ENCODE results near the gene DLG2.

Gene DLG2

DNA sequence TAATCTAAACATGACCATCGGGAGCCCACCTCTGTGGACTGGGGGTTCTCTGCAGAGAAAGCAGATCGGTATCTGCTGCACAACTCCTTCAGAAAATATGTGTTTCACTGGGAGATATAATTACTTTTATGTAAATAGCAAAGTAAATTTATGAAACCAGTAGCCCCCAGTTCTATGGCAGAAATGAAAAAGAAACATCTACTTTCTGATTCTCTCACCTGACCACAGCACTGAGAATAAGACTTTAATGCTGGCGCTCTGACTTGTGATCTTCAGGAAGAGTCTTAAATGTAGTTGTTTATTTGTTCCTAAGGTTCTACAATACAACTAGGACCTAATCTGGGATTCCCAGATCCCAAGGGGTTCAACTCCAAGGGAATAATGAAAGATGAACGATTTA lies 518.0 kb downstream of the DLG2 start:
- no peak for DNase-seq (ENCODE audit: low read depth)

DNA sequence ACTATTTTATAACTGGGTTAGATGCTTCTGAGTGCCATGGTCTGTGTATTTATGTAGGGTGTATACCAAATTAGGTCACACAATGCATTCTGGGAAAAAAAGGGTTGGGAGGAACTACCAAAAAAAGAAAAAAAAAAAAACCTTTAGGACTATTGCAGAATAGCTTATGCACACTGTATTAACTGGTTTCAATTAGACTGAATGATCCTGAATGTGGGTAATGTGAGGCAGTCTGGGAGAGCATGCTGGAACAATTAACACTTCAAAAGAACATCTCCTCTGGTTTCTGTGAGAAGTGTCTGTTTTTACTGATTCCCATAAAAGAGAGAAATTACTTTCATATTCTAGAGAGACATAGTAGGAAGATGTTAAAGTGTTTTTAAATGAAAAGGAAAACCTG lies 521.3 kb downstream of the DLG2 start:
- no peak for DNase-seq (ENCODE audit: low read depth)

DNA sequence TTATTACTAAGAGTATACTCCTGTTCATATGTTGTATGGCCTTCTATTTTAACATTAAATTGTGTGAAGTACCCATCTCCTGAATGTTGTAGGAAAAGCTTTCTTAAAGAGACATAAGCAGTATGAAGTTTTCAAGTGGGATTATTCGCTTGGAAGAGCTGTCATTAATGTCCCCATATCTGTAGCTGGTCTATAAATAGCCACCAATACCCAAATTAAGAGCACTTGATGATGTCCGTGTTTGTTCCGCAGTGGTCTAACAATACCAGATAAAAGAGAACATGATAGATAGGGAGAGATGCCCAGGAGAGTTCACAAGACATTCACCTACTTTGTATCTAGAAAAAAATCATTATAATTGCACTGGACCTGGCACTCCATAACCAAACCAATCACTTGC lies 527.6 kb downstream of the DLG2 start:
- no peak for DNase-seq (ENCODE audit: low read depth)

DNA sequence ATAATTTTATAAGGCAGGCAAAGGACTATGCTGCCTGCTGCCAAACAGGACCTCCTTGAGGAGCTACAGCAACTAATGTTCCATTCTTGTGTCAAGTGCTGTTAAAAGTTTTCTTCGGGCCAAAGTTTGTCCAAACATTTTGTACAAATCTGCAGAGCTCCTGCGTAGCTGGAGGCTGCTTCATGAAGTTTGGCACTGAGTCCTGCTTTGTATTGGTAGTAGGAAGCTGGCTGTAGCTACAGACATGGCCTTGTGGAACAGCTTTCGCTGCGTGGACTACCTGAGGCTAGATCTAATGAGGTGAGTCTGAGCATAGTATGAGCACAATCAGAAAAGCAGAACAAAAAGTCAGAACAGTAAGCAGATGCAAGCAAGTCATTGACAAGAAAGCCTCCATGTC lies 528.1 kb downstream of the DLG2 start:
- DNase-seq (ENCODE audit: low read depth) = no peak

DNA sequence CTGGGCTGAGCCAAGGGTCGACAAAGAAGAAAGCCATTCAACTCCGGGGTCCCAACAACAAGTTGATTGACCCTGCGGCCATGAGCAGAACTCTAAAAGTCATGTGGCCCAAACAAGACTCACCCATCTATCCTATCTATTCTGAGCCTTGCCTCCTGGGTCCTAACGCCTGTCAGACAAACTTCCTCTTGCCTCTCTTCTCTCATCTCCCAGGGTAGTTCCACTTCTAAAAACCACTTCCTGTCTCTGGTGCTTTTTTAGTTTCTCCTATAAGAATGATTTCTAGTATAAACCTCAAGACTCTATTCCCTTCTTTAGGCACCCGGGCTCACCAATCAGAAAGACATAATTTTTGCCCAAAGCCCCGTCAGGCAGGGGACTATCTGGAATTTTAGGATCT lies 530.2 kb downstream of the DLG2 start:
- DNase-seq (ENCODE audit: low read depth) = no peak

DNA sequence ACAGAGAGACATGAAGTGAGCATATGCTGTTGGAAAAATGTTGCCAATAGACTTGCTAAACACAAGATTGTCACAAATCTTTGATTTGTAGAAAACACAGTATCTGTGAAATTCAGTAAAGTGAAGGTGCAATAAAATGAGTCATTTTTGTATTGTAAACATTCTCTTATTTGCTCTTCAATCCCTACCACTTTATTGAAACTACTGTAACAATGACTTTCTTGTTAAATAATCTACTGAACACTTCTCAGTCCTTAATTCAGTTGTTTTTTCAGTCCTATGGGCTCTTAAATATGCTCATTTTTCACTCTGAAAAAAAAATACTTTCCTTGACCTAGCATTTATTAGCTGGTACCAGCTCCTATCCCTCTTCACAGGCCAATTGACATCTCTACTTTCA lies 531.9 kb downstream of the DLG2 start:
- DNase-seq (ENCODE audit: low read depth) = no peak

DNA sequence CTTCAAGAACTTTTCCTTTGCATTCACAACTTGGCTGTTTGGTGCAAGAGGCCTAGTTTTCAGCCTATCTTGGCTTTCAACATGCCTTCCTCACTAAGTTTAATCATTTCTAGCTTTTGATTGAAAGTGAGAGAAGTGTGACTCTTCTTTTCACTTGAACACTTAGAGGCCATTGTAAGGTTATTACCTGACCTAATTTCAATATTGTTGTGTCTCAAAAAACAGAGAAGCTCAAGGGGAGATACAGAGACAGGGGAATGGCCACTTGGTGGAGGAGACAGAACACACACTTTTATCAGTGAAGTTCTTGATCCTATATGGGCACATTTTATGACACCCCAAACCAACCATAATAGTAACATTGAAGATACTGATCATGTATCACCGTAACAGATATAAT lies 532.3 kb downstream of the DLG2 start:
- DNase-seq (ENCODE audit: low read depth) = no peak

DNA sequence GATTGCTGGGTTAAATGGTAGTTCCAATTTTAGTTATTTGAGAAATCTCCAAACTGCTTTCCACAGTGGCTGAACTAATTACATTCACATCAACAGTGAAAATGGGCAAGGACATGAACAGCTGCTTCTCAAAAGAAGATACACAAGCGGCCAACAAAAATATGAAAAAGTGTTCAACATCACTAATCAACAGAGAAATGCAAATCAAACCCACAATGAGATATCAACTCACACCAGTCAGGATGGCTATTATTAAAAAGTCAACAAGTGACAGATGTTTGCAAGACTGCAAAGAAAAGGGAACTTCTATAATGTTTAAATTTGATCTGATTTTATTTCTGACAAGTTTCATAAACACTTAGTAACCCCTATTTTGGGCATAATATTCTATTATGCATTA lies 537.5 kb downstream of the DLG2 start:
- DNase-seq (ENCODE audit: low read depth) = no peak

DNA sequence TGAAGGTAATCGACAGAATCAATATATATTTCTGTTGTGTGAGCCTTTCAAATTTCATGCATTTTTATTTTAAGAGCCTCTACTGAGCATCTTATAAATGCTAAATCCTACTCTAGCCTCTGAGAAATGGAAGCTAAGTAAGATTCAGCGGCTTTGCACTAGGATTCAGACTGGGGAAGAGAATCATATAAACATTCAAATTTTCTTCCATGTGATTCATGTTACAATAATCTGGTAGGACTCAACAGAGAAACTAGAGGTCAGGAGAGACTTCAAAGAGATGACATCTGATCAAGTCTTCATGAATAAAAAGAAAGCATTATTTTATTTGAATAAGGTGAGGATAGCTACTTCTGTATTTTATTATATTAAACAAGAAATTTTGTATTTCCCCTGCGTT lies 538.9 kb downstream of the DLG2 start:
- no peak for DNase-seq (ENCODE audit: low read depth)

DNA sequence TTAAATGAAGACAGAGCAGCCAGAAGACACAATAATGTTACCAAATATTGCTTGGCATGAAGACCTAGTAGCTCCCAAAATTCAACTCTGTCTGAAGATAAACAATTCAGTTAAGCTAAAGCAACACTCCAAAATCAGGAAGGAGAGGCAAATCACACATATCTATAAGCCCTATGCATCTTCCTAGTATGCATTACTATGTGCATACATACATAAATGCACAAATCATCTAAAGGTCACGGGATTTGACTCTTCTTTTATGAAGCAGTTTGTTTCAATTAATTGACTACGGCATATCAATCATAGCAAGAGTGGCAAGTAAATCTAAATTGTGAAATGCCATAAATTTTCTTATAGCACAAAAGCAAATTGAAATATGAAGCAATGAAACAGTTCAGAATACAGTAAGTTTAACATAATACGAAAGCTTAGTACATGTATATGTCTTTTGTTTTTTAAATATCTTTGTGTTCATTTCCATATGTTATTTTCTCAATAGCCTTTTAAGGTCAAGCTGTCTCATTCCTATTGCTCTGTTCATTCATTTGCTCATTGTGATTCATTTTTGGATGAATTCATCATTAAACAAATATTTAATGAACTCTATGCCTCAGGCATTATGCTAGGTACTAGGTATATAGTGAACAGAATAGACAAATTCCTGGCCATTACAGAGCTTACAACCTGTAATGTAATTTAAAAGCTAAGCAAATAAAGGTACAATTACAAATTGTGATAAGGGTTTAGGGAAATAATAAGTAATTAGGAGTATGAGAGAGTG lies 540.5 kb downstream of the DLG2 start:
- no peak for DNase-seq (ENCODE audit: low read depth)

DNA sequence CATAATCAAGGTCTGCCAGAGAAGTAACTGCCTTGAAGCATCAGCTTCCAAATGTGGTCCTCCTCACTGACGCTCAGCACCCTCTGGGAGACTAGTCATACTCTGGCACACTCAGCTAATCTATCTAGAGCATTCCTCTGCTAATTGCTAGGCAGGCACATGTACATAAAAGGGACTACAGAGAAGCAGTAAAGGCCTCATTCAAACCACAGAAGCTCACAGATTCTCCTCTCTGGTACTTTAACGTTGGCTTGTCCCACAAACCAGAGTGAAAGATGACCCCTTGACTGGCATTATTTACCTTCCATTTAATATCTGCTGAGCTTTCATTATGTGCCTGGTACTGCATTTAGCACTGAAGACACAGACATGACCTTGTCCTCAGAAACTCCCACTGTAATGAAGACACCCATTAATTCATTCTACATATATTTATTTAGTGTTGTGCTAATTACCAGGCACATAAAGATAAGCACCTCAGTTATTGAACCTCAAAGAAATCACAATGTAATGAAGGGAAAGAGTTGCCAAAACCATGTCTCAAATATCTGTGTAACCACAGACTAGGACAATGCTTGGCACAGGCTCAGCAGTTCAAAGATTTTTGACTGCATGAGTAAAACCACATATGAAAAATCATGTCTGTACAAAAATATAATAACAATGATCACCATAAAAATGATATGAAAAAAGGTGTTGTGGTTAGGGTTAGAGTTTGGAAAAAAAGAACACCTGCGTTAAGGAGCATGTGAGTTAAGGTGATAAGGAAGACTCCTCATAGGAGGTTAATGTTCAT lies 550.4 kb downstream of the DLG2 start:
- DNase-seq (ENCODE audit: low read depth) = no peak

DNA sequence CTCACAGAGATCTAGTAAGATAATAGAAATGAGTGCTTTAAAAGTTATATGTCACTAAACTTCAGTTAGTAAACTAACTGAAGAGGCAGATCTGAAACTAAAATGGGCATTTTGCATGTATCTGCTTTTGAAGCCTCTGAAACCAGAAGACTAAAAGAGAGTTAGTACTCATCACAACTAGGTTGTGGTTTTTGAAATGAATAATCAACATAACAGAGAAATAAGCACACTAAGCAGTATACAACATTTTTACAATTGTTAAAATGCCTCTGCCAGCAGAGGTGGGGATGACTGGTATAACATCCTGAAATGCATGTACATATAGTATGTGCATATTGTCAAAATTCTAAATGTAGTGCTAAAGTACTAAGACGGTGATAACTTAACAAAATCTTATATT lies 564.5 kb downstream of the DLG2 start:
- no peak for DNase-seq (ENCODE audit: low read depth)

DNA sequence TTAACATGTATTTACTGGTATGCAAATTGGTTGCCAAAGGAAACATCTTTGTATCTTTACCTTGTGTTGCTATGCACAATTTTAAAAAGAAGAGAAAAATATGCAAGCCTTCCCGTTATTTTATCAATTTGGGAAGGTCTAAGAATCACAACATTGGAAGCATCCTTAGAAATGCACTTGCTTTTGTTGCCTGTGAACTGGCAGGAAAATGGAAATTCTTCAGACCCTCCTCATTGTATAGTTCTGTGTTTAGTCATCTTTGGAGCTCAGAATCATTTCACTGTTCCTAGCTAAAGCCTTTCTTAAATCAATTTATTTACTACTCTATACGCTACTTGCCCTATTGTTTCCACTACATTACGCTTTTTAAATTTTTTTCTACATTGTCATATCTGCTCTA lies 574.5 kb downstream of the DLG2 start:
- DNase-seq (ENCODE audit: low read depth) = no peak

DNA sequence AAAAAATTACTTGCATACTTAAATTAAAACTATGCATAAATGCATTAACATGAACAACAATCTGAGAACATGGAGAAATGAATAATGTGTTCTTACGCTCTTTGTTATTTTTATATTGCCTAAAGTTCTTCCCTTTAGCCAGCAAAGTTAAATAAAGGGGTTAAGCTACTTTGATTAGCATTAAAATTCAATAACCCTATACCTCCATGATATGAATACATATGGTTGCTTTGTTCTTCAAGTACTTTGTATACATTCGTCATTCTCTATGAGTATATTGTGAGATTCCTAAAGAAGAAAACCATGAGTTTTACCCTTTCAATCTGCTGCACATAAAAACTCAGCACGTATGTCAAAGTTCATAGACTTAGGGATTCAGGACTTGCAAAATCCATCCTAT lies 578.3 kb downstream of the DLG2 start:
- no peak for DNase-seq (ENCODE audit: low read depth)

DNA sequence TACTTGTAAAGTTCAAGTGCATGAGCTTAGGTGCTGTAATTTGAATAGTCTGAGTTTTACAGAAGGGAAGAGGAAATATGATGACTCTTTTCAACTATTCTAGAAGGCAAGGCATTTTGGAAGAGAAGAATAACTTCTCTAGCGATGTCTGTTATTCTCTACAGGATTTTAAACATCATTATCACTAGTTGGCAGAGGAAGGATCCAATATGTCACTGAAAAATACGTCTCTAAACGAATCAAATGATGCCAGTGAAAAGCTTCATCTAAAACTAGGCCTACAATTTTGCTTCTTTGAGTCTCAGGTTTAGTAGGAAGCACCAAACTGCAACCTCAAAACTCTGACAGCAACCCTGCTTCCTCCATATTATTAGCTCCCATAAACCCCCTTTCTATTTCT lies 581.4 kb downstream of the DLG2 start:
- no peak for DNase-seq (ENCODE audit: low read depth)

DNA sequence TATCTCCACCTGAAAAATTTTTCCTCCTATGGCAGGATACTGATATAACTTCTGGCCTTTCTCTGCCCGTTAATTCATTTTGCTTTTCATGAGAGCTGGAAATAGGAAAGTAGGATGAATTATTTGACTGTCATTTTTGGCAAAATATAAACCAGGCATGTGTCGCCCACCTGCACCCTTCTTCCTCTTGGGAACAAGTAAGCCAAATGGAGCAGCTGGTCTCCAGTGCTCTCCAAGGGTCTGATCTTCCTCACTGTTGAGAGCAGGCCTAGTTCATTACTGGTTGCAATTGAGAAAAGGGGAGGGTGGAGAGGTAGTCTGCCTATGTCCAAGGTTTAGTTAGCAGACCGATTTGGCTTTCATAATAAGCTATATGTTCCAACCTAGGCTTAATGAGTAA lies 582.2 kb downstream of the DLG2 start:
- no peak for DNase-seq (ENCODE audit: low read depth)

DNA sequence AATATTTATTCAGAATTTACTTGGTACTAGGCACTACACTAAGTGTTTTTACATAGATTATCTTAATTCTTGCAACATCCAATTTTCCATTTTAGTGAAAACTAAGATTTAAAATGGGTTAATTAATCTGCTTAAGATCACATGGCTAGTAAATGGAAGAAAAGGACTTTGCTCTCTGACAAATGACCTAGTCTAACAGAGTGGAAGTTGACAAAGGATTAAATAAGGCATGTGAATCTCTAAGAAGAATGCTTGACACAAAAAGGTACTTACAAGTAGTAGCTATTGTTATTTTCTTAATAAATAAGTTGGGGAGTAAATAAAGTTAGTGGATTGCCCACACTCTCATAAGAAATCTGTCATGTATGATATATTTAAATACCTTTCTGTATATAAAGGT lies 584.8 kb downstream of the DLG2 start:
- no peak for DNase-seq (ENCODE audit: low read depth)

DNA sequence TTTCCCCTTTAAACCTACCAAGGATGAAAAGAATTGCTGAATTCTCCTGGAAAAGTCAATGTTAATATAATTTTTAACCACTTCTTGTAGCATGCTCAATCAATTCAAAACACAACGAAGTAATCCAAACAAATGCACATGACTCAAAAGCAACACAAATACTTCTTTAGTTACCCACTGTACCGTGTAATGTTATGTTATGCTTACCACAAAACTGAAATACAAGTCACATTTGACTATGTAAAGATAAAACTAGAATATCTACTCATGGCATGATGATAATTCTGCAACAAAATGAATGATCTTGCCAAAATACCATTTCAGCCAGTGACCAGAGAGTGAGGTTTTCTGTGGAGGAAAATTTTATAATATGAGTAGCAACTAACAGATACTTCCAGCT lies 587.0 kb downstream of the DLG2 start:
- DNase-seq (ENCODE audit: low read depth) = no peak

DNA sequence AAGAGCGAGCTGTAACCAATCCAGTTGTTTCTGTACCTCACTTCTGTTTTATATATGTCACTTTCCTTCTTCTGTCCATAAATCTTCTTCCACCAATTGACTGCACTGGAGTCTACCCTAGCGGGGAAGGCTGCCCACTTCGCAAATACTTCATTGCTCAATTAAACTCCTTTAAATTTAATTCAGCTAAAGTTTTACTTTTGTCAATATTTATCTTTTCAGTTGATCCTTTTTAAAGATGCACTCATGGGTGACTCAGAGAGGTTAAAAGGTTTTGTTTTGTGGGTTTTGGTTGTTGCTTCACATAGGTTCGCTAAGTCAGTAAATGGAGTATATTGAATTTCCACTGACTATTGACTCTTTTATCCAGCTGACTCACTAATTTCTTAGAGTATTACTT lies 597.2 kb downstream of the DLG2 start:
- DNase-seq (ENCODE audit: low read depth) = no peak

DNA sequence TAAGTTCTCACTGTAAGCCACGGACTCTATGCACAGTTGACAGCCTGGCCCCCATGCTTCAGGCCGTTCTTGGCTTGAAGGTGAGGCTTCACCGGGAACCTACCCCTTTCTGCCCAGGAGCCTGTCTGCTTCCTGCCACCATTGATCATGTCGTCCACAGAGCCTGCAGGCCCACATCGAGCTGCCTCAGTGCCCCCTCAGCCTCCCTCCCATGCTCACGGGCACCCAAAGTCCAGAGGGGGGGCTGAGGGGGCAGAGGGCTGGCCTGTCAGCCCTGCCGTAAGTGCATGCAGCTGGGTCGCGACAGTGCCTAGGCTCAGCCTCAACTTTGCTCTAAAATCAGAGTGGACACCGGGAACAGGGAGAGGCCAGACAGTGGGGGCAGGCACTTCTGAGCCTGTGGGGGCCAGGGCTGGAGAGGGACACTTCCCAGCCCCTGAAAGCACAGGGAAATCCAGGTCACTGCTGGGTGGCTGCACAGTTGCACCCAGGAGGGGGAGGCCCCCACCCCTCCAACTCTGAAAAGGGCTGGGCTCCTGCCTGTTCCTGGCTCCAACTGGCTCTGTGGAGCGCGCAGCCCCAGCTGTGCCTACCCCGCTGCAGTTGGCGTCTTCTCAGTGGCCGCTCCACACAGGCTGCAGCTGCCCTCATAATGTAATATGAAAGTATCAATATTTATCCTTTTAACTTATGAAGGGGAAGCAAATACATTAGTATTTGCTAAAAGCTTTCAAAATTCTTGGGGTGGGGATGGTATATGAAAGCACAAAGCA lies 598.6 kb downstream of the DLG2 start:
- DNase-seq (ENCODE audit: low read depth) = no peak

DNA sequence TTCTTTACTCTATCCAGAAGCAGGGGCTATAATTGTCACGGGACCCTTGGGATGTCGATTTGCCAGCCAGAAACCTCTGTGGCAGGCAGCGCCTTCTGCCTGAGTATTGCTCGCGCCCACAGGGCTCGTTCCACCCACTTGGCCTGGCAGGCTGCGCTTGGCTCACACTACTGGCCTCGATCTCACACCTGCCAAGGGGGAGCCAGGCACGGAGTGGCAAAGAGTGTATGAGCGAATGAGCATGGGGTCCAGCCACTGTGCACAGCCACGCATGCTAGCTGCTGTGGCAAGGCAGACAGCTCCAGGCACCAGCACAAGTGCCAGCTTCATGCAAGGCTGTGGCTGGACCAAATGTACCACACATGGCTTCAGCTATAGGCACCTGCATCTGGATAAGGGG lies 599.8 kb downstream of the DLG2 start:
- no peak for DNase-seq (ENCODE audit: low read depth)

DNA sequence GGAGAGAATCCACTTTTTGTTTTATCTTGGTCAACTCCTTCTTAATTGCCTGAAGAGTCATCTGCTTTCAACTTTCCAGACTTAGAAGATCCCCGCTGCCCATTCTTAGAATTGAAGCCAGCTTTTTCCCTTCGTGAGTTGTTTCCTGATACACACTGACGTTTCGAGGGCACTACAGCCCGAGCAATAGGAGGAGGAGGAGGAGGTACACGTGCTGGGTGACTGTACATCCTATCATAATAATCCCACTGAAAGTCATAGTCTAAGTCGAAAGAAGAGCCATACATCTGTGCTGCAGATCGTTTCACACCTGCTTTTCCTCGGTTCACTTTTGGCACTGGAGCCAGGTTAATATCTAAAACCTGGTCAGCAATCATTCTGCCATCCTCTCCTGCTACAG lies 606.1 kb downstream of the DLG2 start:
- DNase-seq (ENCODE audit: low read depth) = no peak

DNA sequence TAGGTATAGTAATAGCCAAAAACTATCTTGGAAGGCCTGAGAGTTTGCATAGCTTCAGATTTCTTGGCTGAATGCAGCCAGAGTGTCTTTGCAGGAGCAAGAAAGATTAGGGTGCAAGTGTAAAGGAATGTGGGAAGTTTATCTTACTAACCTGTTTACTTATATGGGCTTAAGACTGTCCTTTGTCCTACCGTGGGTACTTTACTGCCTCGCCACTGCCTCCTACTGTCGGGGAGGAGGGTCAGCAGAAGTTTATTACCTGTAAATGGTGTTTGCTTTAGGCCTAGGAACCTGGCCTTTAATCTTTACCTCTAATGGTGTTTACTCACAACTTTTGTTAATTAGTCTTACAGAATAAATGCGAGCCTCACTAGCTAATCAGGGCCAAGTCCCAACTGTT lies 633.8 kb downstream of the DLG2 start:
- no peak for DNase-seq (ENCODE audit: low read depth)
